Activated B cell treated with CpG ODN at 0.5 μM for 24 hours (primary cell): Measurements from ENCODE around the gene SCAND1. TPM values are rescaled to one million over a fixed set of nuclear protein-coding genes. Genes with fewer than 3 reads are reported as not detected.
A peak's percentile ranks its signal among the peaks of the same experiment; 100 is the strongest.

Experiments used
- ATAC-seq: fragments of 200-7000 bp; cut with Tn5 transposase; one replicate; pipeline ENCODE4 v1.10.0; 2021; ENCODE audit warnings: low read depth, mild to moderate bottlenecking, moderate library complexity
- CTCF ChIA-PET: fragments of 350-600 bp; sonication (Branson Sonifier 250); formaldehyde crosslinking; loops from one replicate; lab custom pipeline; 2021; ENCODE audit warnings: antibody characterized with exemption; lab: Charles Lee
- POLR2A ChIA-PET: fragments of 350-600 bp; sonication (Branson Sonifier 250); formaldehyde crosslinking; loops from one replicate; lab custom pipeline; 2021; ENCODE audit warnings: antibody characterized with exemption; lab: Charles Lee
- DNase-seq: peaks from one replicate; pipeline ENCODE4 v3.0.0; 2022
- H3K27ac Mint-ChIP-seq: one replicate; pipeline ENCODE4 v1.8.0; 2020; ENCODE audit warnings: mixed read lengths
- H3K27me3 Mint-ChIP-seq: one replicate; pipeline ENCODE4 v1.8.0; 2021; ENCODE audit warnings: mixed read lengths
- H3K36me3 Mint-ChIP-seq: one replicate; pipeline ENCODE4 v1.8.0; 2021; ENCODE audit warnings: low read depth, mixed read lengths
- H3K4me1 Mint-ChIP-seq: one replicate; pipeline ENCODE4 v1.8.0; 2021; ENCODE audit warnings: mixed read lengths
- H3K4me3 Mint-ChIP-seq: one replicate; pipeline ENCODE4 v1.8.0; 2020; ENCODE audit warnings: mild to moderate bottlenecking, mixed read lengths
- H3K9me3 Mint-ChIP-seq: one replicate; pipeline ENCODE4 v1.8.0; 2020; ENCODE audit warnings: mixed read lengths
- intact Hi-C: fragments of 100-400 bp; cut with micrococcal nuclease; formaldehyde crosslinking; loops from one replicate; pipeline ENCODE4 v1.15.1; 2024
- total RNA-seq: library from RNA; stranded (reverse); gene quantifications from 2 replicates; pipeline ENCODE4 v1.2.3, GENCODE V29; 2022
- TF ChIP-seq, protein P1 (sequence below): fragments of 200-600 bp; IDR thresholded peaks from one replicate; pipeline ENCODE4 v1.8.0; 2022; ENCODE audit warnings: antibody characterized with exemption, mild to moderate bottlenecking

Gene SCAND1
- total RNA-seq, 1 donor from 2014 or later: 35.9 TPM

DNA sequence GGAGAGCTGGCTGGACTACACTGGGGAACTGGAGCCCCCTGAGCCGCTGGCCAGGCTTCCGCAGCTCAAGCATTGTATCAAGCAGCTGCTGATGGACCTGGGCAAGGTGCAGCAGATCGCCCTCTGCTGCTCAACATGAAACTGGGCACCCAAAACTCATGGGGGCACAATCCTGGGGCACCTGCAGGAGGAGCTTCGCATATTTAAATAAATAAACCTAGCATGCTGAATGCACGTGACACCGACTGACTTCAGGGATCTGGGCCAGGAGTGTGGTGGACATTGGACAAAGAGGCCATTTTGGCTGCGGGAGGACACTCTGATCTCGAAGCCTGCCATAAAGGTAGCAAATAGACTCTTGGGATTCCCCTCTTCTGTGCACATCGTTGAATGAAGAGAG, 6.8 kb downstream of the SCAND1 start:
- no peaks in the 10 kb centered on the region for H3K9me3 Mint-ChIP-seq
- ChIA-PET POLR2A (no interaction called here), CTCF (interaction anchor here (0.9 kb wide), 1 partner anchor 191 kb away, joined by 3 read pairs; no protein-coding TSS in a partner anchor)
- no peak for DNase-seq
- intact Hi-C loops: no loop called here
- peaks cover 45% of the 10 kb centered on the region for H3K36me3 Mint-ChIP-seq
- H3K4me3 Mint-ChIP-seq: no peak overlapping the region
- no peaks in the 10 kb centered on the region for H3K27me3 Mint-ChIP-seq
- H3K4me1 Mint-ChIP-seq: peaks cover 5% of the 10 kb centered on the region
- TF ChIP-seq, protein P1, sequence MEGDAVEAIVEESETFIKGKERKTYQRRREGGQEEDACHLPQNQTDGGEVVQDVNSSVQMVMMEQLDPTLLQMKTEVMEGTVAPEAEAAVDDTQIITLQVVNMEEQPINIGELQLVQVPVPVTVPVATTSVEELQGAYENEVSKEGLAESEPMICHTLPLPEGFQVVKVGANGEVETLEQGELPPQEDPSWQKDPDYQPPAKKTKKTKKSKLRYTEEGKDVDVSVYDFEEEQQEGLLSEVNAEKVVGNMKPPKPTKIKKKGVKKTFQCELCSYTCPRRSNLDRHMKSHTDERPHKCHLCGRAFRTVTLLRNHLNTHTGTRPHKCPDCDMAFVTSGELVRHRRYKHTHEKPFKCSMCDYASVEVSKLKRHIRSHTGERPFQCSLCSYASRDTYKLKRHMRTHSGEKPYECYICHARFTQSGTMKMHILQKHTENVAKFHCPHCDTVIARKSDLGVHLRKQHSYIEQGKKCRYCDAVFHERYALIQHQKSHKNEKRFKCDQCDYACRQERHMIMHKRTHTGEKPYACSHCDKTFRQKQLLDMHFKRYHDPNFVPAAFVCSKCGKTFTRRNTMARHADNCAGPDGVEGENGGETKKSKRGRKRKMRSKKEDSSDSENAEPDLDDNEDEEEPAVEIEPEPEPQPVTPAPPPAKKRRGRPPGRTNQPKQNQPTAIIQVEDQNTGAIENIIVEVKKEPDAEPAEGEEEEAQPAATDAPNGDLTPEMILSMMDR: no peak
- ATAC-seq: peak; percentile 49
- no peak overlapping the region for H3K27ac Mint-ChIP-seq

DNA sequence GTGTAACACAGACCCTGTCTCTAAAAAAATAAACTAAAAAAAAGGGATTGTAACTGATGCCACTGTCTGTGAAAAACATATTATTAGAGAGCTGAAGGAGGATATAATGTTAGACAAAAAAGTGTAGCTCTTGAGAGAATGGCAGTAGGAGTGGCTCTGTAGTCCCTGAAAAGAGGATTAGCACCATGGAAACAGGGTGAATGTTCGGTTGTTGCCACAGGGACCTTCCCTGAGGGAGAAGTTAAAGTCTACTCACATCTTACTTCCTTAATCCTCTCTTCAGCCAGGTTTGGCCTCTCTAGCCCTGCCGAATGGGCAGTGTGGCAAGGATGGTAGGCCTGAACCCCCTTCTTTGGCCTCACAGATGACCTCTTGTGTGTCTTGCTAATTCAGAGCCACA, 12.1 kb downstream of the SCAND1 start:
- intact Hi-C loops: no loop called here
- TF ChIP-seq, protein P1: no peak

DNA sequence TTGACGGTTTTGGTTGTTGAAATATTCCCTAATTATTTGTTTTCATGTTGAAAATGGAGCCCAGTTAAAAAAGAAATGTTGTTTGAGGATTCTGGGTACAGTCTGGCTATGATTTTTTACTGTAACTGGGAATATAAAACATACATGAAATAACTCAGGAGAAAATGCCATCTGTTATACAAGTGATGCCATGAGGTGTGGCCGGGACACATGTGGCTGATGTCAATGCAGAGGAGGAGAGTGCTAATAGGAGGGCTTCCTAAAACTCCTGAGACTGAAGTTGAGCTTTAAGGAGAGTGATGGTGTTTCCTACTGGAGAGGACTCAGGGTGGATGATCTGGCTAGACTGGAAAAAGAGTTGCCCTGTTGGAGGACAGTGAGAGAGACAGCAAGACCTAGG, 12.7 kb downstream of the SCAND1 start:
- H3K27ac Mint-ChIP-seq: no peak overlapping the region
- H3K36me3 Mint-ChIP-seq: peaks cover 74% of the 10 kb centered on the region

More for the DNA sequence above, 12.1 kb downstream of the SCAND1 start:
- ATAC-seq: no peak
- no peak overlapping the region for H3K4me3 Mint-ChIP-seq
- H3K4me1 Mint-ChIP-seq: no peaks in the 10 kb centered on the region
- H3K27ac Mint-ChIP-seq: no peak overlapping the region
- DNase-seq: no peak
- peaks cover 72% of the 10 kb centered on the region for H3K36me3 Mint-ChIP-seq
- H3K9me3 Mint-ChIP-seq: no peaks in the 10 kb centered on the region
- ChIA-PET POLR2A (interaction anchor here (0.6 to 1.6 kb wide), 2 partner anchors 9 to 12 kb away, joined by 3 to 6 read pairs; partner anchors contain the start of gene SCAND1), CTCF (no interaction called here)
- no peaks in the 10 kb centered on the region for H3K27me3 Mint-ChIP-seq

DNA sequence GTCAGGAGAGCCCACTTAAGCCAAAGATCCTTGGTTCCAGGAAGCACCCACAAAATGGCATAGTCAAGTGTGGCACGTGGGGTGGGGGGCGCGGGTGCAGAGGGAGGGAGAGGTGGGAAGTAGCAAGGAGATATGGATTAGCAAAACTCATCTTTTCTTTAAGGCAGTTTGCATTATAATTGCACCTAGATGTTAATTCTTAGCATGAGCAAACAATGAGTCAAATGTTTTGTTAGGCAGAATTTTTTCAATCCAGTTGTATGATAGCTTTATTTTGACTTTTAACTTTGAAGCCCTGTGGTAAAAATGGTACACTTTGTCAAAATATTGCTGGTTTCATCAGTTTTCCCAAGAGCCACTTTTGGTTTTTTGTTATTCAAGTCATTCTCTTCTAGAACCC, 15.0 kb downstream of the SCAND1 start:
- no peak overlapping the region for H3K27ac Mint-ChIP-seq
- no peaks in the 10 kb centered on the region for H3K9me3 Mint-ChIP-seq
- ATAC-seq (no peak), DNase-seq (no peak)
- TF ChIP-seq, protein P1: no peak
- intact Hi-C loops: no loop called here
- no peak overlapping the region for H3K4me3 Mint-ChIP-seq
- H3K27me3 Mint-ChIP-seq: no peaks in the 10 kb centered on the region
- peaks cover 80% of the 10 kb centered on the region for H3K36me3 Mint-ChIP-seq
- CTCF ChIA-PET: no interaction called here
- POLR2A ChIA-PET: interaction anchor here (0.5 kb wide), 1 partner anchor 535 kb away, joined by 3 read pairs; no protein-coding TSS in a partner anchor
- H3K4me1 Mint-ChIP-seq: no peaks in the 10 kb centered on the region

More for the DNA sequence above, 12.7 kb downstream of the SCAND1 start:
- ATAC-seq: no peak
- H3K27me3 Mint-ChIP-seq: no peaks in the 10 kb centered on the region
- POLR2A ChIA-PET: interaction anchor here (0.6 kb wide), 1 partner anchor 186 kb away, joined by 3 read pairs; no protein-coding TSS in a partner anchor
- H3K4me3 Mint-ChIP-seq: no peak overlapping the region
- CTCF ChIA-PET: no interaction called here
- no peaks in the 10 kb centered on the region for H3K4me1 Mint-ChIP-seq
- TF ChIP-seq, protein P1: no peak
- intact Hi-C loops: no loop called here
- DNase-seq: no peak
- H3K9me3 Mint-ChIP-seq: no peaks in the 10 kb centered on the region

DNA sequence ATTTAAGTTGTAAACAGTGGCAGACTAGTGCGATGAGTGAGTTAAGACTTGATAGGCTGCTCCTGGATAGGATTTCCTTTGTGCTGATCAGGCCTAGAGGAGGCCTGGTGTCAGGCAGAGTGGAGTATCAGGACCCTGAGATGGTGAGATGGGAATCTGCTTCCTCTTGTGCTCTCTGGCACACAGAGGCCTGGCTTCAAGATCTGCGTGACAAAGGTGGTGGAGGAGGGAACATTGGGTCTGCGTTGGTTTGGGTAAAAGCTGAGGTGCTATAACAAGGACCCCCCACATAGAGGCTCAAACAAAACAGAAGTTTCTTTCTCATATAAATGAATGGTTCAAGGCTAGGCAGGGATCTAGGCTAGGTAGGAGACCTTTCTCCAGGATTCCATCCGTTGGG, 20.3 kb downstream of the SCAND1 start:
- ATAC-seq (no peak), DNase-seq (no peak)
- ChIA-PET POLR2A (interaction anchor here (1.4 kb wide), 1 partner anchor 20 kb away, joined by 5 read pairs; the partner anchor contains the start of gene SCAND1), CTCF (no interaction called here)
- intact Hi-C loops: no loop called here
- H3K27ac Mint-ChIP-seq: no peak overlapping the region
- TF ChIP-seq, protein P1: no peak
- no peaks in the 10 kb centered on the region for H3K9me3 Mint-ChIP-seq
- H3K4me3 Mint-ChIP-seq: no peak overlapping the region
- H3K36me3 Mint-ChIP-seq: peaks cover 83% of the 10 kb centered on the region
- no peaks in the 10 kb centered on the region for H3K27me3 Mint-ChIP-seq
- no peaks in the 10 kb centered on the region for H3K4me1 Mint-ChIP-seq
